ENCODE measurements around the gene TRIM7. TPM values are rescaled to one million over a fixed set of nuclear protein-coding genes. Genes with fewer than 3 reads are reported as not detected.

Gene TRIM7
- total and polyA plus RNA-seq, 9 of the 15 experiments (the other 6 are each of a cell fraction or from before 2014, with no cell fraction given): 2.6 to 14.9 (median 8.9) TPM

DNA sequence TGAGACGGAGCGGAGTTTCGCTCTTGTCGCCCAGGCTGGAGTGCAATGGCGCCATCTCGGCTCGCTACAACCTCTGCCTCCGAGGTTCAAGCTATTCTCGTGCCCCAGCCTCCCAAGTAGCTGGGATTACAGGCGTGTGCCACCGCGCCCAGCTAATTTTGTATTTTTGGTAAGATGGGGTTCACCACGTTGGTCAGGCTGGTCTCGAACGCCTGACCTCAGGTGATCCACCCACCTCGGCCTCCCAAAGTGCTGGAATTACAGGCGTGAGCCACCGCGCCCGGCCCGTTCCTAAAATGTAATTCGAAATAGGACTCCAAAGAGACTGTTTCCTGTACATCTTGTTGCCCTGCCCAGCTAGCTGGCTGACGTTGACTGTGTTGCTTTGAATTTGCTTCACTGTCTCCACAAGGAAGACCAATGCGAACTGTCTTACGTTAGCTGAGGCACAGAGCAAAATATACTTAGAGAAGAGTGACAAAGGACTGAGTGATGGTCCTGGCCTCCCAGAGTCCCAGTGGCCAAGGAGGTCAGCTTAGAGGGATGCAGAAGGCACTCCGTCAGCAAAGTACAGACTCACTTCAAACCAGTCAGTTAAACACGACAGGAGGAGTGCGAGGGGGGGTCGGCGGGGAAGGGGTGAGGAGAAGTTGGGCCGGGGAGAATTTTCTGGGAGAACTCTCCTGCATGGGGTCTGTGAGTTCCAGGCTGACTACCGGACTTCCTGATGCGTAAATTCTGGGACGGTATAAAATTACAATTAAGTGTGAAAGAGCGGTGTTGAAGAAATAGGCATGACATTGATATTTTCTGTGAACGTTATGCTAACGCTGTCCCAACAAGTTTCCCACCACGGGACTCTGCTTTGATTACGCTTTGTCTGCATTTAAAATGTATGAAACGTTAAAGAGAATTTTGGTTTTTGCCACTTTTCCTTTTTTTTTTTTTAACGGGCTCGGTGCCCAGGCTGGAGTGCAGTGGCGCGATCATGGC lies 11.3 kb upstream of the TRIM7 start (continued):
- TF ChIP-seq CHD7 (IDR thresholded peaks at IDR 0.05; ENCODE audit: low read depth, low read length) (no peak), GABPB1 (CRISPR knock-in tag; IDR thresholded peaks at IDR 0.05) (peak; percentile 29; the same call in 1 of the 2 replicates), ZEB2 (IDR thresholded peaks at IDR 0.05) (0 out of 2 replicates have a peak, but pooled peaks have one; percentile 44), TOE1 (IDR thresholded peaks at IDR 0.05; ENCODE audit: borderline replicate concordance) (no peak), TOE1 (CRISPR knock-in tag; IDR thresholded peaks at IDR 0.05; ENCODE audit: borderline replicate concordance, low read depth) (no peak), TFAM (CRISPR knock-in tag; conservative IDR thresholded peaks at IDR 0.05) (no peak), TAL1 (IDR thresholded peaks at IDR 0.05) (no peak), CREM (IDR thresholded peaks at IDR 0.05; ENCODE audit: low read depth) (peak; percentile 40; the same call in 1 of the 2 replicates)
- TF ChIP-seq, protein P1, sequence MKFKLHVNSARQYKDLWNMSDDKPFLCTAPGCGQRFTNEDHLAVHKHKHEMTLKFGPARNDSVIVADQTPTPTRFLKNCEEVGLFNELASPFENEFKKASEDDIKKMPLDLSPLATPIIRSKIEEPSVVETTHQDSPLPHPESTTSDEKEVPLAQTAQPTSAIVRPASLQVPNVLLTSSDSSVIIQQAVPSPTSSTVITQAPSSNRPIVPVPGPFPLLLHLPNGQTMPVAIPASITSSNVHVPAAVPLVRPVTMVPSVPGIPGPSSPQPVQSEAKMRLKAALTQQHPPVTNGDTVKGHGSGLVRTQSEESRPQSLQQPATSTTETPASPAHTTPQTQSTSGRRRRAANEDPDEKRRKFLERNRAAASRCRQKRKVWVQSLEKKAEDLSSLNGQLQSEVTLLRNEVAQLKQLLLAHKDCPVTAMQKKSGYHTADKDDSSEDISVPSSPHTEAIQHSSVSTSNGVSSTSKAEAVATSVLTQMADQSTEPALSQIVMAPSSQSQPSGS (CRISPR knock-in tag; IDR thresholded peaks at IDR 0.05): no peak
- TF ChIP-seq, protein P2, sequence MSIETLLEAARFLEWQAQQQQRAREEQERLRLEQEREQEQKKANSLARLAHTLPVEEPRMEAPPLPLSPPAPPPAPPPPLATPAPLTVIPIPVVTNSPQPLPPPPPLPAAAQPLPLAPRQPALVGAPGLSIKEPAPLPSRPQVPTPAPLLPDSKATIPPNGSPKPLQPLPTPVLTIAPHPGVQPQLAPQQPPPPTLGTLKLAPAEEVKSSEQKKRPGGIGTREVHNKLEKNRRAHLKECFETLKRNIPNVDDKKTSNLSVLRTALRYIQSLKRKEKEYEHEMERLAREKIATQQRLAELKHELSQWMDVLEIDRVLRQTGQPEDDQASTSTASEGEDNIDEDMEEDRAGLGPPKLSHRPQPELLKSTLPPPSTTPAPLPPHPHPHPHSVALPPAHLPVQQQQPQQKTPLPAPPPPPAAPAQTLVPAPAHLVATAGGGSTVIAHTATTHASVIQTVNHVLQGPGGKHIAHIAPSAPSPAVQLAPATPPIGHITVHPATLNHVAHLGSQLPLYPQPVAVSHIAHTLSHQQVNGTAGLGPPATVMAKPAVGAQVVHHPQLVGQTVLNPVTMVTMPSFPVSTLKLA (conservative IDR thresholded peaks at IDR 0.05): peak in 1 of 2 experiments; percentile 43; a peak in 2 of 4 replicates
